Lower leg skin (tissue), 3 donors: ENCODE measurements around the gene GOLGA5.
"Not testable (repeated sequence)": the region's sequence is repeated elsewhere in the genome, so short reads cannot be mapped to it uniquely, and the experiment has no call there.

Source experiments
- POLR2A ChIP-seq, 2 donors: fragments of 450-650 bp; IDR thresholded peaks; one replicate each; pipeline ENCODE4 v1.6.1; 2016 to 2017; ENCODE audit warnings: antibody characterized with exemption in 2 of 2, mild to moderate bottlenecking in 1 of 2, moderate library complexity in 1 of 2
- TF ChIP-seq, protein P1 (sequence below), 3 donors: fragments of 450-650 bp; IDR thresholded peaks; one replicate each; pipeline ENCODE4 v1.5.1; 2016; ENCODE audit warnings: antibody characterized with exemption in 3 of 3, mild to moderate bottlenecking in 3 of 3, moderate library complexity in 2 of 3

DNA sequence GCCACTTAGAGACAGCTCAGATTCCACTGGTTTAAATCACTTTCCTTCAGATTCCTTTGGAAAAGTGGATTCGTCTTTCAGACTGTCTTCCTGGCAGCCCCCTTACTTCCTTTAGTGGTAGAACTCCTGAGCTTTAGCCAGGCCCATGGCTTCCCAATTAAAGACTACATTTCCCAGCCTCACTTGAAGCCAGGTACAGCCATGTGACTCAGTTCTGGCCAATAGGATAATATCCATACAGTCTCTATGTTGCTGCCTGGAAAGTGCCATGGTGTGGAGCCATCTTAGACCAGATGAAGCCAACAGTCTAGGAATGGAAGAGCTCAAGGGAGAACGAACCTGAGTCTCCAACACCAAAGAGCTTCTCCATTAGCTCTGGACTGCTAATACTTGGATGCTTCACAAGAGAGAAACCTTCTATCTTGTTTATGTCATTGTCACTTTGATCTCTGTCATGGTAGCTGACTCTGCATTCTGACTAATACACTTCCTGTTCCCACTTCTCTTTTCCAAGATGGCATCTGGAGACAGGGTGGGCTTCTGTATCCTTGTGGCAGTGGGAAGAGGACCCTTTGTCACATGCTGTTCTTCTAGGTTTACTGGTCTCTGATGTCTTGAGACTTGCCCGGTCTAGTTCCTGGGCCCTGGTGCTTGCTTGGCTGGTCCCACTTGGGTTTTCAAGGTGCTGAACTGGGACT, 15.1 kb upstream of the GOLGA5 start:
- TF ChIP-seq, protein P1, sequence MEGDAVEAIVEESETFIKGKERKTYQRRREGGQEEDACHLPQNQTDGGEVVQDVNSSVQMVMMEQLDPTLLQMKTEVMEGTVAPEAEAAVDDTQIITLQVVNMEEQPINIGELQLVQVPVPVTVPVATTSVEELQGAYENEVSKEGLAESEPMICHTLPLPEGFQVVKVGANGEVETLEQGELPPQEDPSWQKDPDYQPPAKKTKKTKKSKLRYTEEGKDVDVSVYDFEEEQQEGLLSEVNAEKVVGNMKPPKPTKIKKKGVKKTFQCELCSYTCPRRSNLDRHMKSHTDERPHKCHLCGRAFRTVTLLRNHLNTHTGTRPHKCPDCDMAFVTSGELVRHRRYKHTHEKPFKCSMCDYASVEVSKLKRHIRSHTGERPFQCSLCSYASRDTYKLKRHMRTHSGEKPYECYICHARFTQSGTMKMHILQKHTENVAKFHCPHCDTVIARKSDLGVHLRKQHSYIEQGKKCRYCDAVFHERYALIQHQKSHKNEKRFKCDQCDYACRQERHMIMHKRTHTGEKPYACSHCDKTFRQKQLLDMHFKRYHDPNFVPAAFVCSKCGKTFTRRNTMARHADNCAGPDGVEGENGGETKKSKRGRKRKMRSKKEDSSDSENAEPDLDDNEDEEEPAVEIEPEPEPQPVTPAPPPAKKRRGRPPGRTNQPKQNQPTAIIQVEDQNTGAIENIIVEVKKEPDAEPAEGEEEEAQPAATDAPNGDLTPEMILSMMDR (IDR thresholded peaks at IDR 0.05) = not testable (repeated sequence)
- not testable (repeated sequence) for TF ChIP-seq POLR2A (IDR thresholded peaks at IDR 0.05)
